HG02943 (cell line): ENCODE measurements around the gene LIMS1.
A peak's percentile ranks its signal among the peaks of the same experiment; 100 is the strongest.
"Not testable (repeated sequence)": the region's sequence is repeated elsewhere in the genome, so short reads cannot be mapped to it uniquely, and the experiment has no call there.

ENCODE experiments used
- ATAC-seq: cut with Tn5 transposase; IDR thresholded peaks from one replicate; pipeline ENCODE4 v1.9.1; 2021; ENCODE audit warnings: mild to moderate bottlenecking, low read depth, moderate library complexity; ENCODE audit not compliant: unreplicated experiment

Gene LIMS1

DNA sequence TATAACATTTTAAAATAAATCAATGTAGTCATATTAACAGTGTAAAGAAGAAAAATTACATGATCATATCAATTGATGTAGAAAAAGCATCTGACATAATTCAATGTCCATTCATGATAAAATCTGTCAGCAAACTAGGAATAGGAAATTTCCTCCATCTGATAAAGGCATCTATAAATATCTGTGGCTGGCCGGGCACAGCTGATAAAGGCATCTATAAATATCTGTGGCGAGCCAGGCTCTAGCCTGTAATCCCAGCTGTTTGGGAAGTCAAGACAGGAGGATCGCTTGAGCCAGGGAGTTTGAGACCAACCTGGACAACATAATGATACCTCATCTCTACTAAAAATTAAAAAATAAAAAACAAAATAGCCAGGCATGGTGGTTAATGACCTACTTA, 166.9 kb downstream of the LIMS1 start:
- ATAC-seq, result no peak

DNA sequence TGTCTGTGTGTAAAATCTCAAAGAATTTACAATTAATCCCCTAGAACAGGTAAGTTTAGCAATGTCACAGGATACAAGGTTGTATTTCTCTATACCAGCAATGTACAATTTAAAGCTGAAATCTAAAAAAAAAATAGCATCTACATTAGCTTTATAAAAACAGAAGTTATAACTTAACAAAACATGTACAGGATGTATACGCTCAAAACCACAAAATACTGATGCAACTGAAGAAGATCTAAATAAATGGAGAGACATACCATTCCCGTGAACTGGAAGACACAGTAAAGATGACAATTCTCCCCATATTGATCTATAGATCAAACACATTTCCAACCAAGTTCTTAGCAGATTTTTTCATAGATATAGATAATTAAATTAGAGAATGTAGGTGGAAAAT, 167.5 kb downstream of the LIMS1 start:
- no peak for ATAC-seq

DNA sequence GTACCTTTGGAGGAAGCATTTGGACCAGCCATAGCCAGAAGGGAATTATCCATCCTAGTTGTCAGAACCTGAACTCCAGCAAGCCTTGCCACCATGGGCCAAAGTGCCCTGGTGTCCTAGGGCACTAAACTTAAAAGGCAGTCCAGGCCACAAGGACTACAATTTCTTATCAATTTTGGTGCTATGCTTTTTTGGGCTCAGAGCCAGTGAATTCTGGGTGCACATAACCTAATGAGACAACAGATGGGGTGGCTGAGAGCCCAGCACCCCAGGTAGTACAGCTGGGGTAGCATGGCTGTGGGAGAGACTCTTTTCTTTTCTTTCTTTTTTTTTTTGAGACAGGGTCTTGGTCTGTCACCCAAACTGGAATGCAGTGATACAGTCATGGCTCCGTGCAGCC, 170.6 kb downstream of the LIMS1 start:
- no peak for ATAC-seq

DNA sequence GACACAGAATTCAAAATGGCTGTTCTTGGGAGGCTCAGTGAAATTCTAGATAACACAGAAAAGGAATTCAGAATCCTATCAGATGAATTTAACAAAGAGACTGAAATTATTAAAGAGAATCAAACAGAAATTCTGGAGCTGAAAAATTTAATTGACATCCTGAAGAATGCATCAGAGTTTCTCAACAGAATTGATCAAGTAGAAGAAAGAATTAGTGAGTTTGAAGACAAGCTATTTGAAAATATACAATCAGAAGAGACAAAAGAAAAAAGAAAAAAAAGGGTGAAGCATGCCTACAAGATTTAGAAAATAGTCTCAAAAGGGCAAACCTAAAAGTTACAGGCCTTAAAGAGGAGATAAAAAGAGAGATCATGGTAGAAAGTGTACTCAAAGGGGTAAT, 173.0 kb downstream of the LIMS1 start:
- no peak for ATAC-seq

DNA sequence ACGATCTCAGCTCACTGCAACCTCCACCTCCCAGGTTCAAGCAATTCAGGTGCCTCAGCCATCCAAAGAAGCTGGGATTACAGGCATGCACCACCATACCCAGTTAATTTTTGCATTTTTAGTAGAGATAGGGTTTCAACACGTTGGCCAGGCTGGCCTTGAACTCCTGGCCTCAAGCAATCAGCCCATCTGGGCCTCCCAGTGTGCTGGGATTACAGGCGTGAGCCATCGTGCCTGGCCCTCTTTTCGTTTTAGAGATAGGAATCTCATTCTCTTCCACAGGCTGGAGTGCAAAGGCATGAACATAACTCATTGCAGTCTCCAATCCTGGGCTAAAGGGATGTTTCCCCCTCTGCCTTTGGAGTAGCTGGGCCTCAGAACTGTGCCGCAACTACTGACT, 182.7 kb downstream of the LIMS1 start:
- not testable (repeated sequence) for ATAC-seq

DNA sequence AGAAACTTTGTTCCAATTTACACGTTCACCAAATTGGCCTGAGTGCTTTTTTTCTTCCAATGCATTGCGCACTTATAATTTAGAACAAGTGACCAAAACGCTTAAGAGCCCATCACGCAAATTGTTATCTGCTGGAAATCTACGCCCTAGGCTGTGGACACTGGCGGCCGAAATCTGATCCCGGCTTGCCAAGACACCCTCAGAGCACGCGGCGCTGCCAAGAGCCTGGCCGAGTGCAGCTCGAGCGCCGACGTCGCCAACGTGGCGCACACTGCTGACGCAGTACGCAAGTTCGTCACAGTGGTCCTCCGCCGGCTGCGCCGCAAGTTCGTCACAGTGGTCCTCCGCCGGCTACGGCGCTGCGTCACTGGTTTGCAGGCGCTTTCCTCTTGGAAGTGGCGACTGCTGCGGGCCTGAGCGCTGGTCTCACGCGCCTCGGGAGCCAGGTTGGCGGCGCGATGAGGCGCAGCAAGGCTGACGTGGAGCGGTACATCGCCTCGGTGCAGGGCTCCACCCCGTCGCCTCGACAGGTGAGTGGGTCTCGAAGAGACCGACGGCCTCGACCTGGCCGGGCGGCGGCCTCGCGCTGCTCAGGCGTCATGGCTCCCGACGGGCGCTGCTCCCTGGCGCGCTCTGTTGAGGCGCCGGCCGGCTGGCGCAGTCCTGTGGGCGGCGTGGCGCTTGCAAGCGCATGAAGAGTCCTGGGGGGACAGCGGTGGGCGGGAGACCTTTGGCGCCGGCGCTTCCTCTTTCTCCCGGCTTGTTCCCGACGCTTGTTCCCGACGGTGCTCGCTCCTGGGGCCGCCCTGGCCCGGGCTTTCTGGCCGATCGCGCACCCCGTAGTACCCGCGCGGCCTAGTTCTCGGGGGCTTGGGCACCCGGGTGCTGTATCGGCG, 185.1 kb downstream of the LIMS1 start, which contains the start of gene RANBP2:
TSS of gene RANBP2 (plus strand) at position 334 of the 896 bp plus-strand sequence. CDS start at position 459, 125 bp downstream.
- peak; percentile 98 for ATAC-seq

DNA sequence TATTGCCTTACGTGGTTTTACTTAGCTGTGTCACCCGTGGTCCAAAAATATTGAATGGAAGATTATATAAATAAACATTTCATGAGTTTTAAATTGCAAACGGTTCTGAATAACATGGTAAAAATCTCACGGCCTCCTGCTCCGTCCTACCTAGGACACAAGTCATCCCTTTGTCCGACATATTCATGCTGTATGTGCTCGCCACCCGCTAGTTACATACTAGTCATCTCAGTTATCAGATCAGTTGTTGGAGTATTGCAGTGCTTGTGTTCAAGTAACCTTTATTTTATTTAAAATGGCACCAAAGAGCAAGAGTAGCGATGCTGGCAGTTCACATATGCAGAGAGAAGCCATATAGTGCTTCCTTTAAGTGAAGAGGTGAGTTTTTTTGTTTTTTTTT, 191.8 kb downstream of the LIMS1 start:
- ATAC-seq, result not testable (repeated sequence)

DNA sequence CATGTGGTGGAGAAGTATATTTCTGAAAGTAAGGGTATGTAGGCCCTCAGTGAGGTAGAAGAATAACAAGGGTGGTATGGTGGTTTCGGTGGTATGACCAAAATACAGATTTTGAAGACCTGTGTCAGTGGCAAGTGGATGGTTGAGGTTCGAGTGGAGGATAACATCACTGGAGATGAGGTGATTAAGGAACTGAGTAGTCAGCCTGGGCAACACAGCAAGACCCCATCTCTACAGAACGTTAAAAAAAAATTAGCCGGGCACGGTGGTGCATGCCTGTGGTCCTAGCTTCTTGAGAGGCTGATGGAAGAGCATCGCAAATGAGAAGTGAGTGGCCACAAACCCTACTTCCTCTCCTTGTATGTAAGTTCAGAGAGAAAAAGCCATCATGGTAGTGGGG, 200.4 kb downstream of the LIMS1 start:
- not testable (repeated sequence) for ATAC-seq
